Type B pancreatic cell (in vitro differentiated cells): ENCODE data around the gene SMTNL2. TPM values are rescaled to one million over a fixed set of nuclear protein-coding genes. Genes with fewer than 3 reads are reported as not detected.
"Not testable (repeated sequence)": the region's sequence is repeated elsewhere in the genome, so short reads cannot be mapped to it uniquely, and the experiment has no call there.

Source experiments
- DNase-seq: peaks from one replicate; pipeline ENCODE4 v3.0.0; 2021; ENCODE audit warnings: mixed read lengths; ENCODE audit not compliant: unreplicated experiment; ENCODE audit errors: extremely low spot score
- H3K27ac Mint-ChIP-seq: 2 replicates; pipeline ENCODE4 v1.8.0; 2021; ENCODE audit warnings: mild to moderate bottlenecking, mixed read lengths
- H3K27me3 Mint-ChIP-seq: 2 replicates; pipeline ENCODE4 v1.8.0; 2021; ENCODE audit warnings: mixed read lengths
- H3K36me3 Mint-ChIP-seq: 2 replicates; pipeline ENCODE4 v1.8.0; 2021; ENCODE audit warnings: mixed read lengths
- H3K4me1 Mint-ChIP-seq: one replicate; pipeline ENCODE4 v1.8.0; 2021; ENCODE audit warnings: mixed read lengths; ENCODE audit not compliant: unreplicated experiment
- H3K4me3 Mint-ChIP-seq: 2 replicates; pipeline ENCODE4 v1.8.0; 2021; ENCODE audit warnings: mild to moderate bottlenecking, mixed read lengths
- H3K9me3 Mint-ChIP-seq: 2 replicates; pipeline ENCODE4 v1.8.0; 2021; ENCODE audit warnings: mixed read lengths
- total RNA-seq: library from RNA; stranded (reverse); gene quantifications from 2 replicates; pipeline ENCODE4 v1.2.1, GENCODE V29; 2021; ENCODE audit warnings: low replicate concordance
- TF ChIP-seq, protein P1 (sequence below): fragments of 200-600 bp; sonication (generic); conservative IDR thresholded peaks from 2 replicates; pipeline ENCODE4 v1.5.0; 2021; ENCODE audit warnings: antibody characterized with exemption, mild to moderate bottlenecking

SMTNL2 gene
- total RNA-seq, 1 donor from 2014 or later, result 25.5 TPM

DNA sequence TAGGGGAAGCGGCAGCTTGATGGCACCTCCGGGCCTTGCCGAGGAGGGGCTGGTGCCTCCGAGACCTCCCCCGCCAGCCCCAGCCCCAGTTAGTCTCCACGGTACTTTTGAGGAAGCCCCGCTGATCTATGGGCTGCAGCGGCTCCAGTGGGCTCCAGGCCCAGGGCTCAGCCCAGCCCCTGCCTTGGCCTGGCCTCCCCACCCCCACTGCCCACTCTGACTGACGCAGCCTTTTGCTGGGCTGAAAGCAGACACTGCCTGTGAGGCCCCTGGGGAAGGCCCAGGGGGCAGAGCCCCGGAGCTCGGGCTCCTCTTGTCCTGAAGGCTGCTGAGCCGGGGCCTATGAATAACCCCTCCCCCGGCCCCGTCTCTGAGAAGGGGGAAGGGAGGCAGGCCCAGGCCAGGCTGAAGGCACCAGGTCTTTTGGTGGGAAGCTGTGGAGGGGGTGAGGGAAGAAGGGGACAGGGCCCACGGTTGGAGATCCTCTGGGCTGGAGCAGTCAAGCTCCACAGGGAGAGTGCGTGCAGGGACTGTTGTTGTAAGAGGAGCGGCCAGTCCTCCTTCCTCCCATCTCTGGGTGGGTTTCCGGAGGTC, 7.5 kb upstream of the SMTNL2 start:
- Mint-ChIP-seq H3K4me1 (peaks cover 32% of the 10 kb centered on the region), H3K9me3 (no peaks in the 10 kb centered on the region), H3K27ac (no peak overlapping the region), H3K4me3 (no peak overlapping the region), H3K27me3 (no peaks in the 10 kb centered on the region), H3K36me3 (no peaks in the 10 kb centered on the region)
- TF ChIP-seq, protein P1, sequence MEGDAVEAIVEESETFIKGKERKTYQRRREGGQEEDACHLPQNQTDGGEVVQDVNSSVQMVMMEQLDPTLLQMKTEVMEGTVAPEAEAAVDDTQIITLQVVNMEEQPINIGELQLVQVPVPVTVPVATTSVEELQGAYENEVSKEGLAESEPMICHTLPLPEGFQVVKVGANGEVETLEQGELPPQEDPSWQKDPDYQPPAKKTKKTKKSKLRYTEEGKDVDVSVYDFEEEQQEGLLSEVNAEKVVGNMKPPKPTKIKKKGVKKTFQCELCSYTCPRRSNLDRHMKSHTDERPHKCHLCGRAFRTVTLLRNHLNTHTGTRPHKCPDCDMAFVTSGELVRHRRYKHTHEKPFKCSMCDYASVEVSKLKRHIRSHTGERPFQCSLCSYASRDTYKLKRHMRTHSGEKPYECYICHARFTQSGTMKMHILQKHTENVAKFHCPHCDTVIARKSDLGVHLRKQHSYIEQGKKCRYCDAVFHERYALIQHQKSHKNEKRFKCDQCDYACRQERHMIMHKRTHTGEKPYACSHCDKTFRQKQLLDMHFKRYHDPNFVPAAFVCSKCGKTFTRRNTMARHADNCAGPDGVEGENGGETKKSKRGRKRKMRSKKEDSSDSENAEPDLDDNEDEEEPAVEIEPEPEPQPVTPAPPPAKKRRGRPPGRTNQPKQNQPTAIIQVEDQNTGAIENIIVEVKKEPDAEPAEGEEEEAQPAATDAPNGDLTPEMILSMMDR, result no peak
- no peak for DNase-seq

DNA sequence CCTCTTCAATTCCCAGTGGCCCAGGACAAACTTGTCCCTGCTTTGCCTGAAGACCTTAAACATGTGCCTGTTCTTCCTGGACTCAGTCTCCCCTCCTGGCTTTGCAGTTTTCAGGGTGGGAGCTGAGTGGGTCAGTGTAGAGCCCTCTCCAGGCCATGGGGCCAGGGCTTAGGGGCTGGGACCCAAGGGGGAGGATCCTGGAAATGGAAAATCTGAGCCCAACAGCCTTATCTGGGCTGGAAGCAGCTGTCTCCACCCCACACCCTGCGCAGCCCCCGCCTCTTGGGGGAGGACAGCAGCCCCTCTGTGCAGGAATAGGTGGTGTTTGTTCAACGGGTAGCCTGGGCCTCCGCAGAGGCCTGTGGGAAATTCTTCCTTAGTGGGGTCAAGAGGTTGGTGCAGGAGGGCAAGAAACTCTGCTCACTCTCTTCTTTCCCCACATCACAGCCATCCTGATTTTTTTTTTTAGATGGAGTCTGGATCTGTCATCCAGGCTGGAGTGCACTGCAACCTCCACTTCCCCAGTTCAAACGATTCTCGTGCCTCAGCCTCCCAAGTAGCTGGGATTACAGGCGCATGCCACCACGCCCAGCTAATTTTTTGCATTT, 6.8 kb upstream of the SMTNL2 start:
- TF ChIP-seq, protein P1, result no peak
- Mint-ChIP-seq H3K36me3 (no peaks in the 10 kb centered on the region), H3K9me3 (no peaks in the 10 kb centered on the region), H3K4me3 (no peak overlapping the region), H3K27me3 (no peaks in the 10 kb centered on the region), H3K4me1 (peaks cover 32% of the 10 kb centered on the region), H3K27ac (no peak overlapping the region)
- no peak for DNase-seq

DNA sequence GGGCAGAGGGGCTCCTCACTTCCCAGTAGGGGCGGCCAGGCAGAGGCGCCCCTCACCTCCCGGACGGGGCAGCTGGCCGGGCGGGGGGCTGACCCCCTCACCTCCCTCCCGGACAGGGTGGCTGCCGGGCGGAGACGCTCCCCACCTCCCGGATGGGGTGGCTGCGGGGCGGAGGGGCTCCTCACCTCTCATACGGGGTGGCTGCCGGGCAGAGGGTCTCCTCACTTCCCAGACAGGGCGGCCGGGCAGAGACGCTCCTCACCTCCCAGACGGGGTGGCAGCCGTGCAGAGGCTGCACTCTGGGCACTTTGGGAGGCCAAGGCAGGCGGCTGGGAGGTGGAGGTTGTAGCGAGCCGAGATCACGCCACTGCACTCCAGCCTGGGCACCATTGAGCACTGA, 6.0 kb upstream of the SMTNL2 start:
- H3K4me1 Mint-ChIP-seq, result peaks cover 37% of the 10 kb centered on the region
- H3K27me3 Mint-ChIP-seq, DNase-seq, H3K36me3 Mint-ChIP-seq, H3K4me3 Mint-ChIP-seq, H3K9me3 Mint-ChIP-seq, H3K27ac Mint-ChIP-seq: not testable (repeated sequence)

DNA sequence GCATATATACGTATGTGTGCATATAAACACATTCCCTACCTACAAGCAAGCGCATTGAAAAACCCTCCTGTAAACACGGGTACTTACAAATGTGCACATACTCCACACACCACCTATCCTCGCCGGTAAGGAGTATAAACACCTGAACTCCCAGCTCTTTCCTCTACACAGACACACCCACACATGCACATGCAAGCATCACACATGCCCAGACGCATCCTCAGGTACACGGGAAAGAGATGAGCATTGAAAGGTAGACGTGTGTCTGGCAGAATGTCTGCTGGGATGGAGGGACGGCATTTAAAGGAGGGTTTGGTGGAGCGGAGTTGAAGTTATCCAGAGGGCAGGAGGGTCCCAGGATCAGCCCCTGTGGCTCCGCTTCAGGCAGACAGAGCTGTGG, 4.7 kb upstream of the SMTNL2 start:
- no peaks in the 10 kb centered on the region for H3K36me3 Mint-ChIP-seq

DNA sequence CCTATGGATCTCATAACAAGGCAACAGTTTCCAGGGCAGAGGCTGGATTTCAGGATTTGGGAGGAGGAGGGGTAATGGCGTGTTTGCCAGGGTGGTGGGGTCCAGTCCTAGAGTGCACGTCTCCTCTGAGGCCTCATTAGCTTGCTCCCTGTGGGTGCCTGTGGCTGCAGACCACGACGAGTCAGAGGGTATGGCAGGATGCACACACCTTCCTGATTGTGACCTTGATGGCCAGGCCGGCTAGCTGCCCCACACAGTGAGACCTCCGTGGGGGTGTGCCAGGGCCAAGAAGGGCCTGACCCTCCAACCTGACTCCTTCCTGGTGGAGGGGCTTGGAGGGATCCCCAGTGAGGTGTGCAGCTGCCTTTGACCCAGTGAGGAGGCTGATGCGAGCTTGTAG, 4.0 kb upstream of the SMTNL2 start:
- TF ChIP-seq, protein P1, result no peak
- H3K9me3 Mint-ChIP-seq, result no peaks in the 10 kb centered on the region
- no peak overlapping the region for H3K27ac Mint-ChIP-seq
- H3K4me1 Mint-ChIP-seq, result peaks cover 35% of the 10 kb centered on the region
- no peak overlapping the region for H3K4me3 Mint-ChIP-seq
- peaks cover 12% of the 10 kb centered on the region for H3K27me3 Mint-ChIP-seq
- DNase-seq, result no peak
- H3K36me3 Mint-ChIP-seq, result no peaks in the 10 kb centered on the region

More for the DNA sequence above, 4.7 kb upstream of the SMTNL2 start:
- peak overlapping the region; percentile 74 for H3K4me3 Mint-ChIP-seq
- H3K27ac Mint-ChIP-seq, result peak overlapping the region; percentile 71
- peaks cover 38% of the 10 kb centered on the region for H3K4me1 Mint-ChIP-seq
- no peaks in the 10 kb centered on the region for H3K9me3 Mint-ChIP-seq
- TF ChIP-seq, protein P1, result no peak
- no peak for DNase-seq
- H3K27me3 Mint-ChIP-seq, result peaks cover 9% of the 10 kb centered on the region

DNA sequence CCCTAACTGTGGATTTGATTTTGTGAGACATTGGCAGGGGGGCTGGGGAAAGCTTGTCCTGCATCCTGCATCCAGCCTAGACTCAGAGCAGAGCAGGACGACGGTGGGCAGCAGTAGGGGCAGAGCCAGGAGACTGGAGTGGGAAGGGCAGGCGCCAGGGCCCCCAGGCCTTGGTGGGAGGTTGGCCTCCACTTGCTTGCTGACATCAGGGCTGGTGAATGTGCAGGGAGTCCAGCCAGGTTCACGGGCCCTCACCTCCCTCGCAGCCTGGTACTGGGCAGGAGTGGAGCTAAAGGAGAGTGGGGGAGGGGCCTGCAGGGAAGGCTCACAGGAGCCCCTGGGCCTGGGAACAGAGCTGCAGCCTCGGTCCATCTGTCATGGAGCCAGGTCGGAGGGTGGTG, 2.2 kb upstream of the SMTNL2 start:
- H3K36me3 Mint-ChIP-seq, result no peaks in the 10 kb centered on the region
- no peaks in the 10 kb centered on the region for H3K9me3 Mint-ChIP-seq
- H3K27me3 Mint-ChIP-seq, result peaks cover 23% of the 10 kb centered on the region
- peaks cover 40% of the 10 kb centered on the region for H3K4me1 Mint-ChIP-seq
- no peak overlapping the region for H3K27ac Mint-ChIP-seq
- H3K4me3 Mint-ChIP-seq, result no peak overlapping the region
- TF ChIP-seq, protein P1, result no peak
- no peak for DNase-seq
